SW480 (cell line): ENCODE measurements around the gene GRIK4.
A peak's percentile ranks its signal among the peaks of the same experiment; 100 is the strongest.

Source experiments
- DNase-seq: peaks from one replicate; pipeline ENCODE4 v3.0.0-alpha.2; 2016; ENCODE audit warnings: low spot score

Gene GRIK4

DNA sequence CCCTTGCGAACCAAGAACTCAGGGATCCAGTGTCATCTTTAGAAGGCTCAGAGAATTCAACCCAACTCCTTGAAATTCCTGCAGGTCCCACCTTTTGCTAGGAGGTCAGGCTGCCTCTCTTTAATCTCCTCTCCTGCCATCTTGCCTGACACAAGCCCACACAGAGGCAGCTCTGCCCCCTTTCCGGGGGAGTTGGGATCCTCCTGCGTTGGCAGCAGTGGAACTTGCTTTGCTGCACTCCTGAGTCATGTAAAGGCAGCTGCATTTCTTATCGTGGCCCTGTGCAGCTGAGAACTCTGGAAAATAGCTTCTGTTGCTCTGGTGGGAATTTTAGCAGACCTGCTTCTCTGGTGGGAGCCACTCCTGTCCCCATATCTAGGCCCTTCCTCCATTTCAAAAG, 370.0 kb downstream of the GRIK4 start:
- DNase-seq = no peak

DNA sequence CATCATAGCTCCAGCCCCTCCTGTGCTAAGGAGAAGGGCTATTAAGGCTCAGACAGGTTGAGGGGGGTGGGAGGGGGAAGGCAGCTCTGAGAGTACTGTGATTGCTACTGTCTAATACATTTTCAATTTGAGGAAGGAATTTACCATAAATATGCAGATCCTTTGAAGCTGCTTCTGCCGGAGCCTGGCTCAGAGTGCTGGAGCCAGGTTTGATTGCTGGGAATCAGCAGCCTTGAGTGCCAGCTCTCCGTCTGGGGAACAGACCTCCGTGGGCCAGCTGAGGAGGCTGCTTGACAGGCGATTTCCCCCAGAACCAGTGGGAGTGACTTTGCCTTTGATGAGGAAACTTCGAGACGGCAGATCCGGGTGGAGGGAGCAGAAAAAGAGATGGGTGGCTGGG, 370.6 kb downstream of the GRIK4 start:
- no peak for DNase-seq

DNA sequence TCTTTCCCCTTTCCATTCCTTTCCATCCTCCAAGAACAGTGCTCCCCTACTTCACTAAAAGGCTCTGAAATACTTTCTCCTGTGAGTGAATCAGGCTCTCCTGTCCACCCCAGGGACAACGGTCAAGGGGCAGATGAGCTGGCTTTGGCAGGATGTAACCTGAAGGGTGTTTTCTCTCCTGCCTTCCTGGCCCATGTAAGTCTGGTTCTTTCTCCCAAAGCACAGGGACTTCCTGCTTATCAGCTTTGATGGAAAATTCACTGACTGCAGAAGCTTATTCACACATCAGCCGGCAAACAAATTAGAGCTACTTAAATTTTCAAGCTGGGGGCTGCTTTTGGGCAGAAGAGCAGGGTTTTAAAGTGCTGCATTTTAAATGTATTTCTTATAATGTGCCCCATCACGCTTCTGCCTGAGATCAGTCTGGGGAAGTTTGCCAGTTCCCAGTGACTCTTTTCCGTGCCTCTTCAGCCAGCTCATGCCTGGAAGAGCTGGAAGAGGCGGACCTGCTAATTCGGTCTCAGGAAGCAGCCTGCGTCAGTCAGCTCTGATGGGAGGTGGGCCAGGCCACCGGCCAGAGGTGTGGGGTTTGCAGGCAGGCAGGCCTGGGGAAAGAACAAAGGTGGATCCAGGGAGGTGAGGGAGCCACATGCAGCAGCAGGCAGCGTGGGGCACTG, 372.0 kb downstream of the GRIK4 start:
- no peak for DNase-seq

DNA sequence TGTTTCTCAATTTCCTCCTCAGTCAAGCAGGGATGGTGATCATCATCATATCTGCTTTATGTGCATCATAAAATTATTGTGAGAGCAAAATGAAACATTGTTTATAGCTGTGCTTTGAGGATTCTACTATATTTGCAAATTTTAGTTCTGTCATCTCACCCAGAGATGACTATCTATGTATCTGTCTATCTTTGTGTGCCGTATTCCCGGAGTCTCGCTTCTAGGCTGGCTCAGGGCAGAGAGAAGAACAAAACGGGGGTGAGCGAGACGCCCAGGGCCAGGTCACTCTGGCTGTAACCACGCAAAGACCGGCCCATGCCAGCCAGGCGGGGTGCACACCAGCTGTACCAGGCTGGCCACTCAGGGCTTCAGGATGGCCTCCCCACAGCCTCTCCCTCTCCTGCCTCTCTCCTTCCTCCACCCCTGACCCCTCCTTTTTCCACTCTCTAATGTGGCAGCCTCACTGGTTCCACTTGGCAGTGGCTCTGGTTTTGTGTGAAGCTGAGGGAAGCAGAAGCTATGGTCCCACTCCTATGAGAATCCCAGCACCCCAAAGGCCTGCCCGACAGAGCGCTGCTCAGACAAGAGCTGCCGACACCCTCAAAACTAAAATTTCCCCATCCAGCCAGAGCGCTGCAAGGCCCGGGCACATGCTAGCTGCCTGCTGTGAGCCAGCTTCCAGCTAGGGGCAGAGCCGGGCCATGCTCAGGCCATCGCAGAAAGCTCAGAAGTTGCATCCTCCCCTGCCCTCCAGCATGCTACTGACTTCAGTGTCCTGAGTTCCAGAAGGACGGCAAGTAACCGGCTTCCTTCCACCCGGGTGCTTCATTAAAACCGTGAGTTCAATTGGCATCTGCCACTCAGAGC, 372.8 kb downstream of the GRIK4 start:
- DNase-seq = no peak

DNA sequence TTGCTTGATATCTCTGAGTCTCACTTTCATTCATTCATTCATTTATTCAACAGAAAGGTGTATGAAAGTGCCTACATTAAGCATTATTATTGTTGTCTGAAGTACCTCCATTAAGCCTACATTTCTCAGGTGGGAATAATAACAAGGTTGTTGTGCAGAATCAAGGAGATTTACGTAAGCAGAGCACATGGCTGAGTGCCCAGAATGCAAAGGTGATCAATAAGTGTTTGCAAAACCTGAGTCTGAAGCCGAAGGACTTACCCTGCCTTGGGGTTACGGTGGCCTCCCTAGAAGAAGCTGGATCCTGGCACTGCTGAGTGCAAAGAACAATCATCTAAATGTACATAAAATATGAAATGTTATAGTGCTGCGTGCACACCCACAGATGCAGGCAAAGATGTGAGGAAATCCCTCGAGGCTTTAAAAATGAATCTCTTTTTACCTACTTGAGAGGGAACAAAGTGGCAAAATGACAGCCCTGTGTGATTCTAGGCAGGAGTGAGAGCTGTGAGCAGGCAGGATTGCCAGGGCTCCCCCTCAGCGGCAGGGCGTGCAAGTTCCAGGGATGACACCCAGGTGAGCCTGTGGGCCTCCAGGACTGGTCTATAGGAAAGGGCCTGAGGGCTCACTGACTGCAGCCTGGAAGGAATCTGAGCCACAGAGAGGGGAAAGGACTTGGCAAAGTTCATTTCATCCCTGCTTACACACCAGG, 379.2 kb downstream of the GRIK4 start:
- DNase-seq = no peak

DNA sequence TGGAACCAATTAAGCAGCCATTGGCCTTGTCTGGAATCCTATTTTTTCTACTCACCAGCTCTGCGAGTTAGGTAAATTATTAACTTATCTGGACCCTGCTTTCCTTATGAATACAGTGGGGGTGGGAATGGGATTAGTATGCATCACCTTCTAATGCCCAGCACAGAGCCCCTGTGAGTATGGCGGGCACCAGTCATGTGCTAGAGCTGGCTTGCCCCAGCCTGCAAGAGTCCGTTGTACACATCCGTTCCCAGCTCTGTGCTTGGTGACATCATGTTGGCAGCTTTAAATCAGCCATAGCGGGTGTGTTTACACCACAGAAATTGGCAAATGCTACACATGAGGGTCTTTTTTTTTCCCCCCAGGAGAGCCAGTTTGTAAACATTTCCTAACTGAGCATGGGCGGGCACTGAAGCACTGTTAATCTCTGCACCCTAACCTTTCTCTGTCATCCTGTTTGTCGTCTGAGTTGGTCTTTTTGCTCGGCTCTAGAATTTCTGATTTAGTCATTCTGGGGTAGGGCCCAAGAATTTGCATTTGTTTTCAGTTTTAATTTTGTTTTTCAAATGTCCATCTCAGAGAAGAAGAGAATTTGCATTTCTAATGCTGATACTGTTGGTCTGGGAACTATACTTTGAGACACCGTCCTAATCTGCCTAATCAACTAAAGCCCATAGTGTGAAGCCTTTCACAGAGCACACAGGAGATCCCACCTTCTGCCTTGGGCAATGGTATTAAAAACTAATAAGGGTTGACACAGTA, 382.1 kb downstream of the GRIK4 start:
- peak; percentile 11 for DNase-seq

DNA sequence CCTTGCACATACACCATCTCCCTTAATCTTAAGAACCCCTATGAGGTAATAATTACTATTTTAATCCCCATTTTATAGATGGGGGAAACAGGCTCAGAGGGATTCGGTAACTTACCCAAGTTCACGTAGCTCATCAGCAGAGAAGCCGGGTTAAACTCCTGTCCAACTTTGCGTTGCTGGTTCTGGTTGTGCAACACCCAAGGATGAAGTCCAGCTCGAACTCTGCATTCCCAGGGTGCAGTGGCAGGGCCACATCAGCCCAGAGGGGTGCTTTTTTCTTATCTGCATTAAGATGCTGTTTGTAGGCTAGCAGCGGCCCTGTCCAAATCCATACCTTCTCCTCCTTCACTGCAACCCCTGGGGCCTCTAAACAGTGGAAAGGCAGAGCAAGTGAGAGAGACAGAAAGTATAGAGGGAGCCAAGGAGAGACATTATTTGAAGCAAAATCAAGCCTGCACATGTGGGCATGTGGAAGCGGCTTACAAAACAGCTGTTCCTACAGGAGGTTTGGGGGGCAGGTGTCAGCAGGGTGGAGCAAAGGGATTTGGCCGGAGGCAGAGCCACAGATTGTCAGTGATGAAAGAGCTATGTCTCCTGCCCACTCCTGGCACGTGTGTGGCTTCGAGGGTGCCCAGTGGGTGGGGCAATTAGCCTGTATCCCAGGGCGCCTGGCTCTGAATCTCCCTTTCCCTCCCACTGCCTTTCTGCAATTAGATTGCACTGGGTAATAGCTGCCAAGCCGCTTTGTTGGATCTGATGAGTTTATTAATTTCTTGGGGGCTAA, 382.8 kb downstream of the GRIK4 start:
- DNase-seq = peak; percentile 47

DNA sequence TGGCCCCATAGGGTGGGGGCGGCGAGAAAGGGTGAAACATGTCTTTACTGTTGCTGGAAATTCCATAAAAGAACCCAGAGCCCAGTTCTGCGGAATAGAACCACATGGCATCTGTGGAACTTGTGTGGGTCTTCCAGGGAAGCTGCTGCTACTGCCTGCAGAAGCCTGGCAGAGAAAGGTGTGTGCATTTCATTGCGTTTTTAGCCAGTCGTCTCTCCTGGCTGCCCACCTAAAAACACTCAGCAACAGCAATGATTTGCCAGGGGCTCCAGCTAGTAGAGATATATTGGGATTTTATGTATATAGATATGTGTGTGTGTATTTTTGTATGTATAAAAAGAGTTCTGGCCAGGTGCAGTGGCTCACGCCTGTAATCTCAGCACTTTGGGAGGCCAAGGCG, 385.1 kb downstream of the GRIK4 start:
- no peak for DNase-seq

DNA sequence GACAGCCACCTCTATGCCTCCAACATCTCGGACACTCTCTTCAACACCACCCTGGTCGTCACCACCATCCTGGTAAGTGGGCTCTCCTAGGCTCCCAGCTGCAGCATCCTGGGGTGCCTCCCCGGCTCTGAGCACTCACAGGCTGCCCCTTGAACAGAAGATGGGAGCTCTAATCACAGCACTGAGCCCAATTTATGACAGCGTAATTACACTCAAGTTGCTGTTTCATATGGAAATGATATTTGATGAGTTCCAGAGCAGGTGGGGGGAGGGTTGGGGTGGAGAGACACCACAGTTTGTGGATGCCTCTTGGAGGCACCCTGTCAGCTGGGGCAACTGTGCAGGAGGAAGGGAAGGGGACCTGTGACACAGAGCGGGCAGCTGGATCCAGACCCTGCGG, 387.0 kb downstream of the GRIK4 start:
- DNase-seq = no peak

DNA sequence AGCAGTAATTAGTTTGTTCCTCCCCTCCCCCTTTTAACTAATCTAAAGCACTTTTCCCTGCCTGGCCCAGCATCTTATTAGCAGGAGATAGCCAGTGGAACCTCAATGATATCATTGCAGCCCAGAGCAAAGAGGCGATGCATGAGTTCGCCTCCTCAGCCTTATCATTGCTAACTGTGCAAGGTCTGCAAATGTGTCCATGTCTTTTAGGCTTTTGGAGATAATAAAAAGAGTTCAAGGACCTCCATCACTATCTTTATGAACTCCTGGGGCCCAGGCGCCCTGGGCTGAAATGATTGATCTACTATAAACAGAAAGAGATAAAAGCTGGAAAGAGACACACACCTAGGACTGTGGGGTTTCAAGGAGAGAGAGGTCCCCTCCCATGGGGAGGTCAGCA, 388.2 kb downstream of the GRIK4 start:
- DNase-seq = no peak

DNA sequence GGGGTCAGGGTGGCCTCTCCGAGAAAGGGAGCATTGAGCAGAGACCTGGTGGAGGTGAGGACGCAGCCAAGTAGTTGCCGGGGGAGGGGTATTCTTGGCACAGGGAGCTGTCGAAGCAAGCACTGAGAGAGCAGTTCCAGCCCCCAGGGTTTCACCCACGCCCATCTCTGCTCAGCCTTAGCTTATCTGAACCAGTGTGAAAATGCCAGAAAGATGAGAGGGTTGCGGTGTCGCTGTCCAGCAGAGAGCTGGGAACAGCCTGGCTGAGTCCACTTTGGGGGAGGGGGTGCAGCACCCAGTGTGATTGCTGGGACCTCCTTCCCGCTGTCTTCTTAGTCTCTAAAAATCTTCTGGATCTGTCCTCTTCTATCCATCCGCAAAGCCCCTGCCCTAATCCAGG, 389.1 kb downstream of the GRIK4 start:
- DNase-seq = no peak

DNA sequence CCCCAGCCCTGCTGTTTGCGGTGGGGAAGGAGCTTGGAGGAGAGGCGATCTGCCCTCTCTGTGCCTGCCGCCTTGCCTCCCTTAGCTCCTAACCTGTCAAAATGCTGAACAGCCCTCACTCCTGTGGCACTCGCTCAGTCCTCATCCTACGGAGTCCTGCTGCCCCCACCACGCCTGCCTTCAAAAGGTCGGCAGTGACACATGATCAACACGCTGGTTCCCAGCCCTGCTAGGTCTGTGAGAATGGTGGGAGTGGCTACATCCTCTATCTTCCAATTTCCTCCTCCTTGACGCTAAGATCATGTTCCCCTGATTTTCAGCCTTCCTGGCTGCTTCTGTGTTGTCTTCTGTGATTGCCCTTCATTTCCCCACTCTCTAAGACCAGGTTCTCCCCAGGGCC, 392.1 kb downstream of the GRIK4 start:
- no peak for DNase-seq

DNA sequence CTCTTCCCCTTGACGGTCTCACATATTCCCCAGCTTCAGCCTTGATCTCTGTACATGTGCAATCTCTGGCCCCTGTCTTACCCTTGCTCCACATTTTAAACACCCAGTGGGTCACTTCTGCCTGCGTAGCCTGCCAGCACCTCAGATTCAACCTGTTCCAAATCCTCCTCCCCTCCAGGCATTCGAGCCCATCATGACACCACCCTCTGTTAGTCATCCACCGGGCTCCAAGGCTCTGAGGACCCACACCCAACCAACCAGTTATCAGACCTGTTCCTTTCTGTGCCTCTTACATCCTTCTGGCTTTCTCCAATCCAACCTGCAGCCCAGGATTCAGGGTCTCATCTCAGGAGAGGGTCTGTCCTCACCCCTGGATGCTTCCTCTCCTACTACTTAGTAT, 392.6 kb downstream of the GRIK4 start:
- no peak for DNase-seq

DNA sequence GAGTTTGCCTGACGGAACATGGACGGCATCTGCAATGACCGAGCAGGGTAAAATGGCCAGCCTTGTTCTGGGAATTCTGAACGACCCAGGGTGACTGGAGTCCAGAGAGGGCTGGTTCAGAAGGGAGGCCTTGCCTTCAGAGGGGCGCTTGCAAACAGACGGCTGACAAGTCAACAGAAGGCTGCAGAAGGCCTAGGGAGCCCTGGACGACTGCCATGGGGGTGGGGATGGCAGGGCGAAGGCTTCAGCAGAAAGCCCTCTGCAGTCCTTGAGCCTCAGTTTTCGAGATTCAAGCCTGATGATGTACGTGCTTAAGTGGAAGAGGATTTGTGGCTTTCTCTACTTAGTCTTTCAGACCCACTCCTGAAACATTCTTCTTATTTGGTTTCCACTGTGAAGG, 395.2 kb downstream of the GRIK4 start:
- no peak for DNase-seq

DNA sequence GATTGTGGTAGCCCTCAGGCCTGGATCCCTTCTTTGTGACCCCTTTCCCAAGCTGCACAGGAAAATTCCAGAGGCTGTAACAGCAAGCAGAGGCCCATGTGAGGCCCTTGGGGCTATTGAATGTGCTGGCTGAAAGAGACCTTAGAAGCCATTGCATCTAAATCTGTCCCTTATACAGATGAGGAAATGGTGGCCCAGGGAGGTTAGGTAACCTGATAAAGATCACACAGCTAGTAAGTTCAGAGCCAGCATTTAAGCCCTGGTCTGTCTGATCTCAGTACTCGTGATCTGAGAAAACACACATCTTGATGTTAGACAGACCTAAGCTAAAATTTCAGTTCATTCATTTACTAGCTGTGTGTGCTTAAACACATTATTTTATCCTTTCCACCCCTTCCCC, 396.4 kb downstream of the GRIK4 start:
- no peak for DNase-seq

DNA sequence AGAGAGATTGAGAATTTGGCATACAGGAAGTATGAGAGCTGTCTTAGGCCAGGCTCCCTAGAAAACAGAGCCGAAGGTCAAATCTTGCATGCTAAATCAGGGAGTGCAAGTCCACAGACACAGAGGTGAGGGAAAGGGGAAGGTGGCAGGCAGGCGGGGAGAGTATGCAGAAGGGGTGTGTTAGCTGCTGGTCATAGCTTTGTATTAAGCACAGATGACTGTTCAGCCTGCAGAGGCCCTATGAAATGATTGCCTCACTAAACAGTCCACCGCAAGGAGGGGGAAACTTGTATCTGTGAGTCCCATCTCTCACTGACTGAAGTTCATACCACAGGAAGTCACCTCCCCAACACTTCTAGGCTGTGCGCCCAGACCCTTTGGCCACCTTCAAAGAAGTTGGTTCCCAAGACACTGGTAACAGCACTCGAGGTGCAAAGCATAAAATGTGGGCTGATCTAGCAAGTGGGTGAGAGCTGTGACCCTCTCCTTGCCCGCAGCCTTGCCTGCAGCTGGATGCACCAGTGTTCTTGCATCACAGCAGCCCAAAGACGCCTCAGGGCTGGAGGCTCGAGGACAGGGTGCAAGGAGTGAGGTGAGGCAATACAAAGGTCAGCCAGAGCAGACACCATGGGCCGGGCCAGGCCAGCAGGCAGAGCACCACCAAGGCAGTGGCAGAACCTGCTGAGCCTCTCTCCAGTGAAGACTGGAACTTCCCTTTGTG, 397.1 kb downstream of the GRIK4 start:
- no peak for DNase-seq

DNA sequence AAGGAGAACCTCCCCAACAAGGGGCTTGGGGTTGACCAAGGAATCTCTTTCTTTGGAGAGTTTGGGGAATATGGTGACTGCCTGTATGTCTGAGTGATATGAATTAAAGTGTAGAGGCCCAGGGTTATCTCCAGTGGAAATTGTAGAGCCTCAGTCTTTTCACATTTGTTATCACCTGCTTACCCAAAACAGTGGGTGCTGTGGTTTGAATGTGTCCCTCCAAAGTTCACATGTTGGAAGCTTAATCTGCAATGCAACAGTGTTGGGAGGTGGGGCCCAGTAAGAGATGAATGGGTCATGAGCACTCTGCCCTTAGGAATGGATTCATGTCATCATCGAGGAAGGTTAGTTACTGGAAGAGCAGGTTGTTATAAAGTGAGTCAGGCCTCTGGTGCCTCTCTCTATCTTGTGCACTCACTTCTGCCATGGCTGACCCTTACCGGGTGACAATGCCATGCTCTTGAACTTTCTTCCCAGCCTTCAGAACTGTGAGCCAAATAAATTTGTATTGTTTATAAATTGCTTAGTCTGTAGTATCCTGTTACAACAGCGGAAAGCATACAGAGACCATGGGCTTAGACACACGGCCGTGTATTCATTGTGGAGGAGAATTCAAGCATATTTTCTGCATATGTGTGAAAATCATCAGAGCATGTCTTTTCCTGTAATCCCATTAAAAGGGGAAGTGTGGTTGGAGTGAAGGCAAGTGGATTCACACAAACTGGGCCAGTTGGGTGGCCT, 398.3 kb downstream of the GRIK4 start:
- DNase-seq = no peak

DNA sequence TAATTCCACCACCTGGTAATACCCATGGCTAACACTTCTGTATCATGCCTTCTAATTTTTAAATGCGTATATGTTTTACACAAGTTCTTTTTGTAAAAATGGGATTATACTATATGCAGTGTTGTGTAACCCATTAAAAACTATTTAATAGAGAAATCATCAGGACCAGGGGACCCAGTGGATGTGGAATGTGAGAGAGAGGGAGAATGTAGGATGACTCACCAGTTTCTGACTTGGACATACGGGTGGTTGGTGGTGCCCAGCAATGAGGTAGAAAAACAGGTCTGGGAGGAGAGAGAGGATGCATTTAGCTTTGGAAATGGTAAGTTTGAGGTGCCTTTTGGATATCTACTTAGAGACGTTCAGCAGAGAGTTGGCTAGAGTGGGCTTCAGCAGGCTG, 400.4 kb downstream of the GRIK4 start:
- DNase-seq = no peak

DNA sequence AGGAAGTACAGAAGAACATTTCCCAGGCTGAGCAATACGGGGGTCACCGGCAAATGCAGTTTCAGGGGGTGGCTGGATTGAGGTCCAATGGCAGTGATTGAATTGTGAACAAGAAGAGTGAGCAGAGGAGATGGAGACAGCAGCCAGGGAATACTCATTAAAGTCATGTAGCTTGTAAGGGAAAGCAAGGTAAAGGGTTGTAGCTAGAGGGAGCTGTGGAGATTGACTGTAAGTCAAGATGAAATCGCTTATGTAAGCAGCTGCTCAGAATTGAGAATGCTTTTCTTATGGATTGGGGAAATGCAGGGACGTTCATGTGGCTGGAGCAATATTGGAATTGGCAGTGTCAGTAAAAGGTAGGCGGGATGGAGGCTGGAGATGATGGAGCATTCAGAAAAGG, 401.0 kb downstream of the GRIK4 start:
- DNase-seq = peak; percentile 53

DNA sequence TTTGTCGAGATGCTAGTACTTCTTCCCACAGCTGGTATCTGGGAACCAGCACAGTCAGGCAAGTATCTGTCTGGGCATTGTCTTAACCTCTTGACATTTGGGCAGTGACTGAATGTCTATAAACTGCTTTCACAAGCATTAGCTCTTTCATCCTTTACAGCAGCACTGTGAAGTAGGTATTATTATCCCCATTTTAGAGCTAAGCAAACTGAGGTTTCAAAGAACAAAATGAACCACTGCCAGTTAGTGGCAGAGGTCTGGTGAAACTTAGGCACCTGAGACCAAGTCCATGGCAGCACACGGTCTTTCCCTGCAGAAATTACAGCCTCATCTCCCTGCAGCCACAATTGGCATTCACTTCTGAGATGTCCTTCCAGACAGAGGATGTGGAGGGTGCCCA, 401.4 kb downstream of the GRIK4 start:
- DNase-seq = no peak
